Nephron (organoid): ENCODE data around the gene TTC13.

ENCODE experiments used
- H3K27ac Mint-ChIP-seq, 3 experiments: 2 replicates each; pipeline ENCODE4 v1.8.0; 2020; ENCODE audit warnings: mixed read lengths in 3 of 3, mild to moderate bottlenecking in 2 of 3, moderate library complexity in 1 of 3
- H3K27me3 Mint-ChIP-seq: 2 replicates; pipeline ENCODE4 v1.8.0; 2021; ENCODE audit warnings: low read depth, mild to moderate bottlenecking, moderate library complexity, mixed read lengths
- H3K36me3 Mint-ChIP-seq: 2 replicates; pipeline ENCODE4 v1.8.0; 2020; ENCODE audit warnings: low read depth, mixed read lengths
- H3K4me1 Mint-ChIP-seq: 2 replicates; pipeline ENCODE4 v1.8.0; 2020; ENCODE audit warnings: mixed read lengths
- H3K4me3 Mint-ChIP-seq, 3 experiments: 2 replicates each; pipeline ENCODE4 v1.8.0; 2020; ENCODE audit warnings: mild to moderate bottlenecking in 3 of 3, mixed read lengths in 3 of 3, moderate library complexity in 2 of 3
- H3K9me3 Mint-ChIP-seq: 2 replicates; pipeline ENCODE4 v1.8.0; 2020; ENCODE audit warnings: mixed read lengths
- CTCF ChIP-seq, 3 experiments: fragments of 200-600 bp; sonication (generic); IDR thresholded peaks; one replicate each; pipeline ENCODE4 v1.5.0; 2021; ENCODE audit warnings: antibody characterized with exemption in 3 of 3; ENCODE audit not compliant: unreplicated experiment in 3 of 3

The TTC13 gene

GRCh38 chr1:230950404-230950803, 28.3 kb downstream of the TTC13 start:
- no peaks in the 10 kb centered on the region for H3K27me3 Mint-ChIP-seq
- no peak overlapping the region for H3K4me3 Mint-ChIP-seq
- H3K36me3 Mint-ChIP-seq = peaks cover under 1% of the 10 kb centered on the region
- no peak overlapping the region for H3K27ac Mint-ChIP-seq
- no peaks in the 10 kb centered on the region for H3K9me3 Mint-ChIP-seq
- TF ChIP-seq CTCF (IDR thresholded peaks at IDR 0.05; ENCODE audit: unreplicated experiment in 3 of 3) = no peak
- H3K4me1 Mint-ChIP-seq = peaks cover 5% of the 10 kb centered on the region

- Mint-ChIP-seq H3K36me3 (peaks cover 11% of the 10 kb centered on the region), H3K4me1 (peaks cover 5% of the 10 kb centered on the region), H3K9me3 (no peaks in the 10 kb centered on the region), H3K4me3 (no peak overlapping the region), H3K27me3 (no peaks in the 10 kb centered on the region), H3K27ac (no peak overlapping the region)
- TF ChIP-seq CTCF (IDR thresholded peaks at IDR 0.05; ENCODE audit: unreplicated experiment in 3 of 3) = no peak
Observed at GRCh38 chr1:230948903-230949302, 29.8 kb downstream of the TTC13 start.

DNA sequence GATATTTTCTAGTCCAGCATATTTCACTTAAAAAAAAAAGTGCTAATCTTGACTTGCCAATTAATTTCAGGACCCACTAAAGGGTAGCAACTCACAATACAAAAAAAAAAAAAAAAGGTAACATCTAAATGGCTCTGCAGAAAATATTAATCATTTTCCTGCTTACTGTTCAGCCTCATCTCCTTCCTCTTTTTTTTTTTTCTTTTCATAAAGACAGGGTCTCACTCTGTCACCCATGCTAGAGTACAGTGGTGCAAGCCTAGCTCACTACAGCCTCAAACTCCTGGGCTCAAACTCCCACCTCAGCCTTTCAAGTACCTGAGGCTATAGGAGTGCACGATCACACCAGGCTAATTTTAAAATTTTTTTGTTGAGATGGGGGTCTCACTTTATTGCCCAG, 30.4 kb downstream of the TTC13 start:
- peaks cover 5% of the 10 kb centered on the region for H3K4me1 Mint-ChIP-seq
- no peaks in the 10 kb centered on the region for H3K27me3 Mint-ChIP-seq
- H3K27ac Mint-ChIP-seq = no peak overlapping the region
- H3K4me3 Mint-ChIP-seq = no peak overlapping the region
- H3K9me3 Mint-ChIP-seq = no peaks in the 10 kb centered on the region
- no peak for TF ChIP-seq CTCF (IDR thresholded peaks at IDR 0.05; ENCODE audit: unreplicated experiment in 3 of 3)
- H3K36me3 Mint-ChIP-seq = peaks cover 12% of the 10 kb centered on the region

DNA sequence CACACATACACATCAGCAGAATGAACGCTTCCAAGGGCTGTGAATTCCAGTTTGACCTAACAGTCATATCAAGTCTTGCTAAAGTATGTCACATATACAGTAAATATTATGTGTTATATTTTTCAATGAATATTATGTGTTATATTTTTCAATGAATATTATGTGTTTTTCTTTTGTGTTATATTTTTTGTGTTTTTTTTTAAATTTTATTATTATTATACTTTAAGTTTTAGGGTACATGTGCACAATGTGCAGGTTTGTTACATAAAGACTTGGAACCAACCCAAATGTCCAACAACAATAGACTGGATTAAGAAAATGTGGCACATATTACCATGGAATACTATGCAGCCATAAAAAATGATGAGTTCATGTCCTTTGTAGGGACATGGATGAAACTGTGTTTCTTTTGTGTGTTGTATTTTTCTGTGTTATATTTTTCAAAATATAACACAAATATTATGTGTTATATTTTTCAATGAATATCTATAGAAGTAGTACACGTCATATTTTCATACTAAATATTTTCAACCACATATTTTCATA, 35.5 kb downstream of the TTC13 start:
- TF ChIP-seq CTCF (IDR thresholded peaks at IDR 0.05; ENCODE audit: unreplicated experiment in 3 of 3) = no peak
- Mint-ChIP-seq H3K27me3 (no peaks in the 10 kb centered on the region), H3K36me3 (peaks cover 12% of the 10 kb centered on the region), H3K4me1 (peaks cover 16% of the 10 kb centered on the region), H3K27ac (no peak overlapping the region), H3K9me3 (no peaks in the 10 kb centered on the region), H3K4me3 (no peak overlapping the region)

GRCh38 chr1:230940848-230941247, 37.8 kb downstream of the TTC13 start:
- Mint-ChIP-seq H3K4me1 (peaks cover 21% of the 10 kb centered on the region), H3K4me3 (no peak overlapping the region), H3K36me3 (peaks cover 12% of the 10 kb centered on the region), H3K9me3 (no peaks in the 10 kb centered on the region), H3K27ac (peak overlapping the region; percentile 49 to 70 (median 58)), H3K27me3 (no peaks in the 10 kb centered on the region)
- no peak for TF ChIP-seq CTCF (IDR thresholded peaks at IDR 0.05; ENCODE audit: unreplicated experiment in 3 of 3)

DNA sequence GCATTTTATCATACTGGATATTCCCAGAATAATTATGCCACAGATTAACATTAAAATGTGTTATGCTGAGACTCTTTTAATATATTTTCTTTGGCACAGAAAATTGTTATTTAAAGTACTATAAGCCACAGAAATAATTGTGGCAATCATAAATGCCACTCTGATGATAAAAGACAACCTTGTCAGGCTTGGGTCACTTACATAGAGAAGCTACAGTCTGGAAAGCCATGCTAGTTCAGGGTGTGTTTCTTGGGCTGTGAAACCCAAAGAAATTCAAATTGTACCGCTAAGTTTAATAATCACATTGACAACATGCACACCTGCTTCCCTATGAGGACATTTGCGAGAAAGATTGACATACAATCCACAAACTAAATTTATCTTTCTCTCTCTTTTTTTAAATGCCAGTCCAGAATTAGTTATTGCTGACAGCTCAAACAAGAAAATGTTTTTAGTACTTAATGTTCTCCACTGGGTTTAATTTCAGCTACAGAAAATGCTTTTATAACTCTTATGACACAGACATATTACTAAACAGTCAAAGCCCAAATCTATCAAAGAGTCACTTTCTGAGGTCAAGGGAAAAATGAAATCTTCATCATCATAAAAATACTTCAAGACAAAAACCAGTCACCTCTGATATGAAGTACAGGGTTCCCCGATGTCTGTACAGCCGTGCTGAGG, 38.7 kb downstream of the TTC13 start:
- H3K9me3 Mint-ChIP-seq = no peaks in the 10 kb centered on the region
- H3K4me1 Mint-ChIP-seq = peaks cover 21% of the 10 kb centered on the region

More for the DNA sequence above, 38.7 kb downstream of the TTC13 start:
- H3K27me3 Mint-ChIP-seq = no peaks in the 10 kb centered on the region
- H3K4me3 Mint-ChIP-seq = no peak overlapping the region
- peaks cover 11% of the 10 kb centered on the region for H3K36me3 Mint-ChIP-seq
- TF ChIP-seq CTCF (IDR thresholded peaks at IDR 0.05; ENCODE audit: unreplicated experiment in 3 of 3) = no peak
- peak overlapping the region; percentile 49 to 70 (median 58) for H3K27ac Mint-ChIP-seq
